AG04450 (cell line): Measurements from ENCODE around the gene SKAP1. TPM values are rescaled to one million over a fixed set of nuclear protein-coding genes. Genes with fewer than 3 reads are reported as not detected.

Experiments used
- CTCF ChIA-PET: fragments of 300-600, 350-600 bp; formaldehyde crosslinking; extraction: SDS; loops from one replicate; lab custom pipeline; 2022; ENCODE audit warnings: antibody characterized with exemption, inconsistent platforms; lab: Charles Lee
- POLR2A ChIA-PET: fragments of 350-600 bp; formaldehyde crosslinking; extraction: SDS; loops from one replicate; lab custom pipeline; 2021; ENCODE audit warnings: antibody characterized with exemption, inconsistent platforms; lab: Yijun Ruan, JAX
- DNase-seq: peaks from one replicate; pipeline ENCODE4 v3.0.0-alpha.2; 2011; ENCODE audit warnings: low read depth, low spot score
- H3K27ac ChIP-seq: one replicate; pipeline ENCODE4 v1.5.1; 2012; ENCODE audit warnings: low read depth, low read length, control low read depth
- H3K27me3 ChIP-seq: one replicate; pipeline ENCODE4 v1.6.0; 2012; ENCODE audit warnings: low read length; ENCODE audit not compliant: control insufficient read depth, insufficient read depth
- H3K4me3 ChIP-seq: 2 replicates; pipeline ENCODE4 v1.5.1; 2011; ENCODE audit warnings: mild to moderate bottlenecking, low read depth, low read length, control low read depth
- H3K9me3 ChIP-seq: 2 replicates; pipeline ENCODE4 v1.5.1; 2012; ENCODE audit warnings: low read length; ENCODE audit not compliant: control insufficient read depth, insufficient read depth
- CTCF ChIP-seq: IDR thresholded peaks from 2 replicates; pipeline ENCODE4 v1.5.1; 2011; ENCODE audit warnings: low read depth, low read length, control low read depth, inconsistent platforms
- polyA plus RNA-seq: library from polyadenylated mRNA; depleted of rRNA; stranded (reverse); fragments of >200 nt; gene quantifications from 2 replicates; pipeline ENCODE4 v1.2.3, GENCODE V29; 2011

The SKAP1 gene
- polyA plus RNA-seq, 1 experiment = not detected

DNA sequence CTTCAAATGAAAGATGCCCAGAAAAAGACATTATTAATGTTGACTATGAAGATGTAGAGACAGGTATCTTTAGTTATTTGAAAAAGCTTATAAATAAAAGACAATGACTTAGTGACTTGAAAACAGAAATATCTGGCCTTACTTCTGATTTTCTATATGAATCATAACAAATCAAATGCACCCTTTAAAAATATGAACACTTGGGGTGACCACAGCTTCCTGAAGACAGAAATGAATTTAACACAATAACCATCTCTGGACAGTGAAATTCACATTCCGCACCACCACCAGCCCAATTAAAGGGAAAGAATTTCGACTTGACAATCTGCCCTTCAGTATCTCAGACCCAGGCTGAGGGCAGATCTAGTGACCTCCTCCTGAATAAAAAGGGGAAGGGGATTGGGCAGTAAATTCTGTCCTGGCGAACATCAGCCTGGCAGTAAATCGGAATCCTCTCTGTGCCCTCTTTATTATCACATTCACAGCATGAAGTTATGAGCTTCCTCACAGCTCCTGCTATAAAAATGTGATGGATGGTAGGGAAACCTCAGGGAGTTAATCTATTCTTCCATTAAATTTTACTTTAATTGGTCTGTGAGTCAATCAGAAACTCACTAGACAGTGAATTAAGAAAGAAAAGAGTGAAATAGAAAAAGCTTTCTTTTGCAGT lies 190.9 kb downstream of the SKAP1 start:
- no peak for DNase-seq
- POLR2A ChIA-PET = no interaction called here
- no peak overlapping the region for H3K4me3 ChIP-seq
- H3K27me3 ChIP-seq = no peaks in the 10 kb centered on the region
- CTCF ChIA-PET = interaction anchor here (0.6 to 1.5 kb wide), 2 partner anchors 16 to 21 kb away, joined by 3 to 5 read pairs; no protein-coding TSS in a partner anchor
- no peak for TF ChIP-seq CTCF
- H3K9me3 ChIP-seq = no peaks in the 10 kb centered on the region
- H3K27ac ChIP-seq = no peak overlapping the region

- Histone ChIP-seq H3K4me3 (no peak overlapping the region), H3K27me3 (peaks cover 4% of the 10 kb centered on the region), H3K9me3 (no peaks in the 10 kb centered on the region), H3K27ac (no peak overlapping the region)
- CTCF ChIA-PET = no interaction called here
- POLR2A ChIA-PET = interaction anchor here (0.7 kb wide), 1 partner anchor 125 kb away, joined by 7 read pairs; no protein-coding TSS in a partner anchor
- no peak for TF ChIP-seq CTCF
- DNase-seq = no peak
These were observed 192.6 kb downstream of the SKAP1 start for GRCh38 chr17:48237456-48237855.

- Histone ChIP-seq H3K27ac (no peak overlapping the region), H3K27me3 (peaks cover 10% of the 10 kb centered on the region), H3K4me3 (no peak overlapping the region), H3K9me3 (no peaks in the 10 kb centered on the region)
- no peak for DNase-seq
- POLR2A ChIA-PET = no interaction called here
- no peak for TF ChIP-seq CTCF
- CTCF ChIA-PET = no interaction called here
These were observed 193.3 kb downstream of the SKAP1 start for GRCh38 chr17:48236681-48237134.

GRCh38 chr17:48234922-48235321 lies 195.1 kb downstream of the SKAP1 start:
- Histone ChIP-seq H3K27me3 (peaks cover 22% of the 10 kb centered on the region), H3K4me3 (no peak overlapping the region), H3K27ac (no peak overlapping the region), H3K9me3 (no peaks in the 10 kb centered on the region)
- TF ChIP-seq CTCF = no peak
- POLR2A ChIA-PET = no interaction called here
- CTCF ChIA-PET = no interaction called here
- no peak for DNase-seq
